Brain microvascular endothelial cell (primary cell): ENCODE results near the gene FOXL3.

Experiments used
- DNase-seq: peaks from one replicate; pipeline ENCODE4 v3.0.0-alpha.2; 2020
- H3K27ac ChIP-seq: fragments of 250-450 bp; sonication (Bioruptor Pico); 2 replicates; pipeline ENCODE4 v1.5.1; 2020; ENCODE audit warnings: mild to moderate bottlenecking, moderate library complexity
- H3K27me3 ChIP-seq: fragments of 250-450 bp; sonication (Bioruptor Pico); replicated peaks from 2 replicates; pipeline ENCODE4 v1.5.1; 2020; ENCODE audit warnings: mild to moderate bottlenecking
- H3K36me3 ChIP-seq: fragments of 250-450 bp; sonication (Bioruptor Pico); replicated peaks from 2 replicates; pipeline ENCODE4 v1.5.1; 2020; ENCODE audit warnings: mild to moderate bottlenecking
- H3K4me3 ChIP-seq: 2 replicates; pipeline ENCODE4 v1.5.1; 2011; ENCODE audit warnings: low read depth, mild to moderate bottlenecking, control low read depth, low read length, moderate library complexity
- in situ Hi-C: cut with HindIII; loops from 2 replicates; pipeline ENCODE4 v1.10.0; 2017; ENCODE audit warnings: low sequenced_read_pairs, low pct_ligation_motif_present
- TF ChIP-seq, protein P1 (sequence below): IDR thresholded peaks from 2 replicates; pipeline ENCODE4 v1.5.1; 2011; ENCODE audit warnings: low read depth, mild to moderate bottlenecking, moderate library complexity, low read length, control low read depth, inconsistent platforms; ENCODE audit errors: missing control alignments

Gene FOXL3

GRCh38 chr7:325051-325798, 35.3 kb downstream of the FOXL3 start:
- no peaks in the 10 kb centered on the region for H3K36me3 ChIP-seq
- H3K27ac ChIP-seq, result no peak overlapping the region
- peaks cover 1% of the 10 kb centered on the region for H3K27me3 ChIP-seq
- no peak for DNase-seq
- TF ChIP-seq, protein P1, sequence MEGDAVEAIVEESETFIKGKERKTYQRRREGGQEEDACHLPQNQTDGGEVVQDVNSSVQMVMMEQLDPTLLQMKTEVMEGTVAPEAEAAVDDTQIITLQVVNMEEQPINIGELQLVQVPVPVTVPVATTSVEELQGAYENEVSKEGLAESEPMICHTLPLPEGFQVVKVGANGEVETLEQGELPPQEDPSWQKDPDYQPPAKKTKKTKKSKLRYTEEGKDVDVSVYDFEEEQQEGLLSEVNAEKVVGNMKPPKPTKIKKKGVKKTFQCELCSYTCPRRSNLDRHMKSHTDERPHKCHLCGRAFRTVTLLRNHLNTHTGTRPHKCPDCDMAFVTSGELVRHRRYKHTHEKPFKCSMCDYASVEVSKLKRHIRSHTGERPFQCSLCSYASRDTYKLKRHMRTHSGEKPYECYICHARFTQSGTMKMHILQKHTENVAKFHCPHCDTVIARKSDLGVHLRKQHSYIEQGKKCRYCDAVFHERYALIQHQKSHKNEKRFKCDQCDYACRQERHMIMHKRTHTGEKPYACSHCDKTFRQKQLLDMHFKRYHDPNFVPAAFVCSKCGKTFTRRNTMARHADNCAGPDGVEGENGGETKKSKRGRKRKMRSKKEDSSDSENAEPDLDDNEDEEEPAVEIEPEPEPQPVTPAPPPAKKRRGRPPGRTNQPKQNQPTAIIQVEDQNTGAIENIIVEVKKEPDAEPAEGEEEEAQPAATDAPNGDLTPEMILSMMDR, result no peak
- in situ Hi-C loops, result no loop called here
- H3K4me3 ChIP-seq, result no peak overlapping the region

GRCh38 chr7:325811-326210, 35.8 kb downstream of the FOXL3 start:
- H3K4me3 ChIP-seq, result no peak overlapping the region
- DNase-seq, result no peak
- in situ Hi-C loops, result no loop called here
- peaks cover 2% of the 10 kb centered on the region for H3K27me3 ChIP-seq
- H3K27ac ChIP-seq, result no peak overlapping the region
- no peaks in the 10 kb centered on the region for H3K36me3 ChIP-seq
- TF ChIP-seq, protein P1, result no peak

DNA sequence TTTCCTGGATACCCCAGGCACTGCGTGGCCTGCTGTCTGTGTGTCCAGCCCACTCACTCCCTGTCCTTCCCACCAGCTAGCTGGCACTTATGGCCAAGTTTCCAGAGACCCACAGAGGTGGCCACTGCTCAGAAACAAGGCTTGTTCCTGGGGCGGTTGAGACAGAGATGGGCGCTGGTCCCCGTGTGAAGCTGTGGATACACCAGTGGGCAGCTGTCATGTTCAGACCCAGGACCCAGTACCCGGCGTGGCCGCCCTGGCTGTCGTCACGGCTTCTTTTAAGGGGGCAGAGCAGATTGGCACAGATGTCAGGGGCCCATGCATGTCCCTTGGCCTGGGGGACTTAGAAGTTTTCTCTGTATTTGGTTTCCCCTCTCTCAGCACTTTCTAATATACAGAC, 36.3 kb downstream of the FOXL3 start:
- no peak for DNase-seq
- Histone ChIP-seq H3K27me3 (peaks cover 2% of the 10 kb centered on the region), H3K36me3 (no peaks in the 10 kb centered on the region), H3K27ac (no peak overlapping the region), H3K4me3 (no peak overlapping the region)
- TF ChIP-seq, protein P1, result no peak
- in situ Hi-C loops, result no loop called here

- H3K36me3 ChIP-seq, result no peaks in the 10 kb centered on the region
- H3K4me3 ChIP-seq, result no peak overlapping the region
- in situ Hi-C loops, result no loop called here
- peak; percentile 24 for DNase-seq
- TF ChIP-seq, protein P1, result no peak
- H3K27me3 ChIP-seq, result peaks cover 2% of the 10 kb centered on the region
- no peak overlapping the region for H3K27ac ChIP-seq
These were observed 36.9 kb downstream of the FOXL3 start for GRCh38 chr7:326809-327232.

- no peak overlapping the region for H3K27ac ChIP-seq
- no peaks in the 10 kb centered on the region for H3K36me3 ChIP-seq
- TF ChIP-seq, protein P1, result no peak
- no peak for DNase-seq
- in situ Hi-C loops, result no loop called here
- peaks cover 2% of the 10 kb centered on the region for H3K27me3 ChIP-seq
- H3K4me3 ChIP-seq, result no peak overlapping the region
These were observed 37.4 kb downstream of the FOXL3 start for GRCh38 chr7:327233-327931.
